Measurements from ENCODE around the gene SPACA6. TPM values are rescaled to one million over a fixed set of nuclear protein-coding genes. Genes with fewer than 3 reads are reported as not detected.

The SPACA6 gene
- total and polyA plus RNA-seq, 2 of the 8 experiments (the other 6 are each of a cell fraction or from before 2014, with no cell fraction given), result 7.1 to 7.5 TPM

DNA sequence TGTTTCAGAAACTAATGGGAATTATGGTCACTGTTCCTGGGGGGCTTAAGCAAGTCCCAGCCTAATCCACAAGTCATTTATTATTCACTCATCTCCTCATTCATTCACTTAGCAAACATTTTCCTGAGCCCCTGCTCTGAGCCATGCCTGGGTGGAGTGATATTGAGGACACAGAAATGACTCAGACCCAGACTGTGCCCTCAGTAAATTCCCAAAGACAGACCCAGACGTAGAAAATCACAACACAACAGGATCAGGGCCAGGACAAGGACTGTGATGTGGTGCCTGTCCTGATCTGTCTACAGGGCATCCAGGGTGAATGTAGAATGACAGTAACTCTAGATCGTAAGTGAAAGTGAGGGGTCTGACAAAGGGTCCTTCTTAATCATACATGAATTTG is 7.0 kb upstream of the SPACA6 start:
- no peak overlapping the region for H2BK20ac ChIP-seq (ENCODE audit: low read length)
- DNase-seq (ENCODE audit: low read depth in 1 of 2, low spot score in 2 of 2), result no peak
- POLR2A ChIA-PET (ENCODE audit: partially characterized antibody), result no interaction called here

More for the DNA sequence above, 7.0 kb upstream of the SPACA6 start:
- Histone ChIP-seq H2AFZ (ENCODE audit: low read length) (no peak overlapping the region), H3K4me2 (ENCODE audit: insufficient read depth in 1 of 2, low read depth in 2 of 2, low read length in 2 of 2) (no peak overlapping the region), H3K27me3 (replicated peaks in 1 of 4; ENCODE audit: control insufficient read depth in 3 of 4, extremely low read depth in 1 of 4, insufficient read depth in 3 of 4, low read length in 3 of 4) (0 out of 7 replicates have a peak, but pooled peaks cover 0 to 4% (median 0%) of the 10 kb centered on the region in 4 experiments), H4K91ac (replicated peaks; ENCODE audit: insufficient read length, low read length) (no peak overlapping the region), H3K9ac (replicated peaks in 1 of 4; ENCODE audit: extremely low read depth in 1 of 4, low read depth in 3 of 4, low read length in 3 of 4) (no peak overlapping the region), H3K14ac (ENCODE audit: insufficient read length) (no peak overlapping the region), H3K23me2 (ENCODE audit: low read depth, low read length) (peaks cover 19% of the 10 kb centered on the region), H3K79me2 (ENCODE audit: control insufficient read depth in 1 of 2, insufficient read depth in 2 of 2, low read length in 2 of 2) (peaks cover 0 to 1% of the 10 kb centered on the region in 2 experiments; a peak in 1 of 4 replicates), H3K4ac (replicated peaks; ENCODE audit: insufficient read length, low read depth, low read length) (no peak overlapping the region), H4K8ac (ENCODE audit: extremely low read depth, insufficient read depth, low read length) (no peak overlapping the region), H2BK12ac (ENCODE audit: low read depth, low read length) (no peak overlapping the region), H4K20me1 (replicated peaks in 1 of 2; ENCODE audit: control insufficient read depth in 1 of 2, insufficient read depth in 2 of 2, low read length in 2 of 2) (no peaks in the 10 kb centered on the region), H3K9me3 (ENCODE audit: insufficient read depth in 2 of 2, low read depth in 1 of 2, low read length in 1 of 2) (peaks cover 6 to 11% of the 10 kb centered on the region in 2 experiments; a peak in 3 of 4 replicates), H3K36me3 (ENCODE audit: control insufficient read depth in 2 of 4, insufficient read depth in 4 of 4, low read length in 3 of 4) (no peaks in the 10 kb centered on the region), H3K27ac (ENCODE audit: low read depth, low read length) (no peak overlapping the region), H4K5ac (ENCODE audit: insufficient read length, low read depth, low read length) (no peak overlapping the region), H2BK120ac (replicated peaks; ENCODE audit: low read depth, low read length) (no peak overlapping the region), H2BK15ac (ENCODE audit: low read length) (no peak overlapping the region), H3K4me3 (ENCODE audit: extremely low read depth in 1 of 4, insufficient read depth in 2 of 4, low read depth in 3 of 4, low read length in 4 of 4) (no peak overlapping the region), H3K56ac (replicated peaks; ENCODE audit: insufficient read length, low read depth, low read length) (no peak overlapping the region), H2AK5ac (ENCODE audit: low read depth, low read length) (no peak overlapping the region), H3K18ac (ENCODE audit: extremely low read depth, low read length) (no peak overlapping the region), H2BK5ac (ENCODE audit: low read depth, low read length) (no peak overlapping the region), H3K4me1 (replicated peaks in 1 of 4; ENCODE audit: control insufficient read depth in 3 of 4, insufficient read depth in 4 of 4, low read length in 3 of 4) (peaks cover 0 to 9% (median 6%) of the 10 kb centered on the region in 4 experiments; a peak in 5 of 7 replicates), H3K23ac (ENCODE audit: insufficient read length) (no peak overlapping the region), H3K79me1 (ENCODE audit: low read depth, low read length) (no peaks in the 10 kb centered on the region)
- FAIRE-seq, result no peak
- CTCF ChIA-PET (ENCODE audit: partially characterized antibody), result no interaction called here
- TF ChIP-seq POLR2A (IDR thresholded peaks at IDR 0.05; ENCODE audit: control extremely low read depth in 1 of 2, low read depth in 2 of 2, low read length in 2 of 2) (no peak), CTBP2 (IDR thresholded peaks at IDR 0.05; ENCODE audit: borderline replicate concordance, insufficient read depth, insufficient read length, low read length) (no peak), KDM5A (IDR thresholded peaks at IDR 0.05; ENCODE audit: low read length) (no peak), CREB1 (IDR thresholded peaks at IDR 0.05) (no peak), POLR2AphosphoS5 (IDR thresholded peaks at IDR 0.05; ENCODE audit: low read depth, low read length) (no peak), RAD21 (IDR thresholded peaks at IDR 0.05 in 1 of 2, conservative IDR thresholded peaks at IDR 0.05 in 1 of 2; ENCODE audit: low read depth in 2 of 2, low read length in 2 of 2) (no peak), SIX5 (IDR thresholded peaks at IDR 0.05; ENCODE audit: low read depth, low read length) (no peak), ZNF274 (IDR thresholded peaks at IDR 0.05; ENCODE audit: borderline replicate concordance, extremely low read depth, low read length) (no peak), SUZ12 (IDR thresholded peaks at IDR 0.05; ENCODE audit: low read length) (no peak), RBBP5 (IDR thresholded peaks at IDR 0.05; ENCODE audit: borderline replicate concordance, low read depth, low read length) (no peak)
- TF ChIP-seq, protein P1, sequence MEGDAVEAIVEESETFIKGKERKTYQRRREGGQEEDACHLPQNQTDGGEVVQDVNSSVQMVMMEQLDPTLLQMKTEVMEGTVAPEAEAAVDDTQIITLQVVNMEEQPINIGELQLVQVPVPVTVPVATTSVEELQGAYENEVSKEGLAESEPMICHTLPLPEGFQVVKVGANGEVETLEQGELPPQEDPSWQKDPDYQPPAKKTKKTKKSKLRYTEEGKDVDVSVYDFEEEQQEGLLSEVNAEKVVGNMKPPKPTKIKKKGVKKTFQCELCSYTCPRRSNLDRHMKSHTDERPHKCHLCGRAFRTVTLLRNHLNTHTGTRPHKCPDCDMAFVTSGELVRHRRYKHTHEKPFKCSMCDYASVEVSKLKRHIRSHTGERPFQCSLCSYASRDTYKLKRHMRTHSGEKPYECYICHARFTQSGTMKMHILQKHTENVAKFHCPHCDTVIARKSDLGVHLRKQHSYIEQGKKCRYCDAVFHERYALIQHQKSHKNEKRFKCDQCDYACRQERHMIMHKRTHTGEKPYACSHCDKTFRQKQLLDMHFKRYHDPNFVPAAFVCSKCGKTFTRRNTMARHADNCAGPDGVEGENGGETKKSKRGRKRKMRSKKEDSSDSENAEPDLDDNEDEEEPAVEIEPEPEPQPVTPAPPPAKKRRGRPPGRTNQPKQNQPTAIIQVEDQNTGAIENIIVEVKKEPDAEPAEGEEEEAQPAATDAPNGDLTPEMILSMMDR (IDR thresholded peaks at IDR 0.05; ENCODE audit: control extremely low read depth in 1 of 3, insufficient read depth in 1 of 3, low read depth in 1 of 3, low read length in 3 of 3), result no peak
- 96% methylated on average over 2 of the region's 2 CpGs; no CpG with 5 or more reads in 1 of the 2 experiments for WGBS, 2 experiments (ENCODE audit: extremely low coverage in 1 of 2, insufficient coverage in 1 of 2, insufficient read length in 1 of 2, insufficient replicate concordance in 2 of 2, low coverage in 1 of 2, low lambda C conversion rate in 2 of 2, missing lambda C conversion rate in 1 of 2)
